HG02798 (cell line): Measurements from ENCODE around the gene FBLN7.
"Not testable (repeated sequence)": the region's sequence is repeated elsewhere in the genome, so short reads cannot be mapped to it uniquely, and the experiment has no call there.

Experiments used
- ATAC-seq: cut with Tn5 transposase; IDR thresholded peaks from one replicate; pipeline ENCODE4 v1.9.1; 2021; ENCODE audit warnings: mild to moderate bottlenecking; ENCODE audit not compliant: unreplicated experiment, poor library complexity

Gene FBLN7

GRCh38 chr2:112138159-112139032 is at the start of gene FBLN7:
Gene FBLN7, plus strand, starts transcription at chr2:112138385. Its CDS starts 271 bp downstream, at chr2:112138656.
- no peak for ATAC-seq

- ATAC-seq: no peak
Measured at GRCh38 chr2:112089375-112089774, 48.8 kb upstream of the FBLN7 start.

- no peak for ATAC-seq
Measured at GRCh38 chr2:112092286-112093041, 45.7 kb upstream of the FBLN7 start.

GRCh38 chr2:112093216-112093615 is 45.0 kb upstream of the FBLN7 start:
- no peak for ATAC-seq

GRCh38 chr2:112095681-112096080 is 42.5 kb upstream of the FBLN7 start:
- no peak for ATAC-seq

- no peak for ATAC-seq
Measured at GRCh38 chr2:112096098-112096497, 42.1 kb upstream of the FBLN7 start.

GRCh38 chr2:112108178-112108832 is 29.9 kb upstream of the FBLN7 start:
- ATAC-seq: no peak

- ATAC-seq: no peak
Measured at GRCh38 chr2:112109278-112109677, 28.9 kb upstream of the FBLN7 start.

- no peak for ATAC-seq
Measured at GRCh38 chr2:112110966-112111365, 27.2 kb upstream of the FBLN7 start.

GRCh38 chr2:112113354-112113753 is 24.8 kb upstream of the FBLN7 start:
- ATAC-seq: not testable (repeated sequence)

- no peak for ATAC-seq
Measured at GRCh38 chr2:112118148-112118547, 20.0 kb upstream of the FBLN7 start.

GRCh38 chr2:112121682-112122254 is 16.4 kb upstream of the FBLN7 start:
- ATAC-seq: no peak

GRCh38 chr2:112129060-112129459 is 9.1 kb upstream of the FBLN7 start:
- no peak for ATAC-seq

GRCh38 chr2:112133344-112133743 is 4.8 kb upstream of the FBLN7 start:
- no peak for ATAC-seq

GRCh38 chr2:112134120-112134519 is 4.1 kb upstream of the FBLN7 start:
- ATAC-seq: no peak

- no peak for ATAC-seq
Measured at GRCh38 chr2:112136096-112136495, 2.1 kb upstream of the FBLN7 start.

GRCh38 chr2:112137516-112138158 is 548 bp upstream of the FBLN7 start:
- ATAC-seq: no peak

GRCh38 chr2:112139033-112139614 is 939 bp downstream of the FBLN7 start:
- ATAC-seq: not testable (repeated sequence)

GRCh38 chr2:112139661-112140204 is 1.5 kb downstream of the FBLN7 start:
- not testable (repeated sequence) for ATAC-seq
